DMS153 treated with DMSO at 0.1 percent for 48 hours (cell line): Measurements from ENCODE around the gene COL4A2.

Experiments used
- DNase-seq: peaks from one replicate; lab custom pipeline; 2025; ENCODE audit not compliant: unreplicated experiment; lab: John Stamatoyannopoulos, UW

The COL4A2 gene

DNA sequence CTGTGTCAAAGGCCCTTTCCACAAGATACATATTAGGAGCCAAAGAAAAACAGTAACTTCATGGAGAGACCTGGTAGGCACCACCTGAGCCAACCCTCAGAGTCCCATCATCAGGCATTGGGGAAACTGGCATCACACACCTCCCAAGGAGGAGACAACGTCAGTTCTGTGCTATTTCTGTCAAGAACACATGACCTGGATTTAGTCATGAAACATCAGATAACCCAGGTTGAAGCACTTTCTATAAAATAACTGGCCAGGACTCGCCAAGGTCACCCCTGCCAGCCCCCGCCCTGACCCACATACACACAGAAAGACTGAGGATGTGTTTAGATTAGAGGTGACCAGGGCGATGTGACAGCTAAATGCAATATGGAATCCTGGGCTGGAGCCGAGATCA, 35.8 kb upstream of the COL4A2 start:
- no peak for DNase-seq

DNA sequence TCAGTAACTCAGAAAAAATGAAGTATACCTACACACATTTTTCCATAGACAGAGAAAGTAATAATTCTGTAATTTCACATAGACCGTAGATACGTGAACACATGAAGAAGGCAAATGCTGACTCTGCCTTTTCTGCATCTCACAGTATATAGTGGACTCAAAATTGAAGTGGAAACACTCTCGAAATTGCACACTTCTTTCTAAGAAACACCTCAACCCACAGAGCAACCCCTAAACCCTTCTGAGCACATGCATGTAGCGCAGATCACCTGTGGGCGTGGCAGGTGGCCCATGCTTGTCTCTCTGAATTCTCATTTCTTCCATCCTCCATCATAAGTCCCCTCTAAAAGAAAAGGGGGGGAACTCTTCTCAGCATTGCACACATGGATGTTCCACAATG, 34.9 kb upstream of the COL4A2 start:
- no peak for DNase-seq

- no peak for DNase-seq
These were observed 34.4 kb upstream of the COL4A2 start for GRCh38 chr13:110272651-110273050.

DNA sequence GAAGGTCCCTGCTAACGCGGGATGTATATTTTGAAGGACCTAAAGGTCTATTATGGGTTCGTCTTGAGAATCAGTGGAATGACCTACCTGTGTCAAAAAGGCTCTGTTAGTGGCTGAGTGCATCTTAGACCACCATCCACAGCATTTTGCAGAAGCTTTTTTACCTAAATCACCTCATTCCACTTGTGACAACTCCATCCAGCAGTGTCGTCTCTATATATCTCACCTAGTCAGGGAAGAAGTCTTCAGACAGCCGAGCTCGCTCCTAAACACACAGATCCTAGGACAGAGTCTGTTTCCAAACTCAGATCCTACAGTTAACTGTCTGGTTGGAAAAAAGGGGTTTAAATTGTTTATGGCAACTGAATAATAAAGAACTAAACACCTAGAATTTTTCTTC, 33.8 kb upstream of the COL4A2 start:
- DNase-seq = no peak

DNA sequence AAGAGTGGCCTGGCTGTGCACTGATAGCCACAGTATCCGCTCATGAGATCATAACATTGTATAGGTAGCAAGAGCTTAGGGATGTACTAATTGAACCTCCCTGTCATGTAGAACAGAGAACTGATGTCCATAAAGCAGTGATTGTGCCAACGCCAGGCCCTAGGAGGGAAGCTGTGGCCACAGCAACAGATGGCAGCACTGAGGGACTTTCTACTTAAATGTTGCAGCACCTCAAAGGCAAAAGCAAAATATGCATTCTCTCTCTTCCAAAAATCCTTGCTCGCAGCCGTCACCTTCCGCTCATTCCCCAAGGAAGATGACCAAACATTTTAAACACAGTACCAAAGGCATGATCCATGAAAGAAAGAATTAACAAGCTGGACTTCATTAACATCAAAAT, 32.4 kb upstream of the COL4A2 start:
- no peak for DNase-seq

- DNase-seq = no peak
These were observed 31.0 kb upstream of the COL4A2 start for GRCh38 chr13:110275931-110276552.

DNA sequence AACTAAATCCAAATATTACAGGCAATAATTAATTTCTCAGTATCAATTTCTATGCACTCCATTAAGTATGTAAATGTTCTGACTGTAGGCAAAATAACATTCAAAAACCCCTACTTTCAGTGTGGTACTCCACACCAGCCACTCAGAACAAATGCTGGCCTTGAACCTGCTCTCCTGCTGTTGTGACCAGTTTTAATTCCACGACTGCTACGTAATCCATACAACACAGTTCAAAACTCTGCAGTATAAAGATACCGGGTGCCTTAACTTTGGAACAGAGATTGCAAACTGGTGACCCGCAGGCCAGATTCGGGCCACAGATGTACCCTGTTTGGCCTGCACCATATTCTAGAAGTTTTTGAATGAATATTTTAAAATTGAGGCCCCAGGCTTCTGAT, 30.5 kb upstream of the COL4A2 start:
- DNase-seq = no peak

DNA sequence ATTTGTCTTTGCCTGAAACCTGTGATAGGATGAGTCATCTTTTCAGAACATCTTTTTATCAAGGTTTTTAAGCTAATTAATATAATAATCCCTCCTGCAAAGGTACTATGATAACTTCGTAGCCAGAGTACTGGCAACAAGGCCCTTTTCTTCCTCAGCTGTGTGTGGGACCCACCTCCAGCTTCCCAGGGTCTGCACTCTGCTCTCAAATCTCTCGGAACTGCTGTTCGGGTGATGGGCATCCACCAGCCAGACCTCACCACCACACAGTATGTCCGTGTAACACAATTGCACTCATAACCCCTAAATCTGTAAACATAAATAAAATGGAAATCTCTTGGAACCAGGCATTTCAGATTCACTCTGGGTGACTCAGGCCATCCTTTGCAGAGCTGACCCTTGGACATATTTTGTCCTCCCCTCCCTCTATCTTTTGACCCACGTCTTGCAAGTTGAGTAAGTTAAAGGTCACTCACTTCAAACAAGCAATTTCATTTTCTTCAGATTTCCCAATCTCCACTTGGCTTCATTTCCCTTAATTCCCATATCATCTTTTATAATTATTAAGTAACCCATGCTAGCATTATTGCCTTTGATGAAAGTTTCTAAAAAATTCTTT, 29.6 kb upstream of the COL4A2 start:
- no peak for DNase-seq

DNA sequence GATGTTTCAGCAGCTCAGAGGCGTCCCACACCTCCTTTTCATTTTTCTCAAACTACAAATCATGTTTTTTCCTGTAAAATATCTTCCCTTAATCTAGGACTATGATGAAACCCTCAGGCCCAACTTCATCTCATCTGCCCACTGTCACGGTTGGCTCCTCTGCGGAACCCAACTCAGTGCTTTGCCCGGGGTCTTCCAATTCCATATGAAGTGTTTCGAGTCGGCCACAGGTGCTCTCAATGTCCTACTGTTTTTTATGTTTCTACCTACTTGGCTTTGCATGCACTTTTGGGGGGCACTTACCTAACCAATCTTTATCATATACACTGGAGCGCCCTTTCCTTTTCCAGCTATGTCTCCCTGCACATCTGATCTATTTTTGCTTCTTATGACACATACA, 28.2 kb upstream of the COL4A2 start:
- DNase-seq = no peak

DNA sequence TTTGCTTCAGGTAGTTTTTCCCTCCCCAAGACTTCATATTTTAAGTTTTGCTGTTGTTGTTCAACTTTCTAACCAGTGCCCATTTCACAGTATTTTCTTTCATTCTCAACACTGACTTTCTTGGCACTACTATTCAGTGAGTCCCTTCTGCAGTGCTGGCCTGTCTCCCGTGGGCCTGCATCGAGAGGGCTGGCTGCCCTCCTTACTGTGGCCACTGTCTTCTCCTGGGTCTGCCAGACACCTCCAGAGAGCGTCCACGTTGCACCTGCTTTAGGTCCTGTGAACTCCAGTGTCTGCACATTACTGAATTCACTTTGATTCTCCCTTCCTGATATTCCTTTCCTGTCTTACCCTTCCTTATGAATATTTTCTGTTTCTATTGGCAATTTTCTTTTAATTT, 27.4 kb upstream of the COL4A2 start:
- no peak for DNase-seq

DNA sequence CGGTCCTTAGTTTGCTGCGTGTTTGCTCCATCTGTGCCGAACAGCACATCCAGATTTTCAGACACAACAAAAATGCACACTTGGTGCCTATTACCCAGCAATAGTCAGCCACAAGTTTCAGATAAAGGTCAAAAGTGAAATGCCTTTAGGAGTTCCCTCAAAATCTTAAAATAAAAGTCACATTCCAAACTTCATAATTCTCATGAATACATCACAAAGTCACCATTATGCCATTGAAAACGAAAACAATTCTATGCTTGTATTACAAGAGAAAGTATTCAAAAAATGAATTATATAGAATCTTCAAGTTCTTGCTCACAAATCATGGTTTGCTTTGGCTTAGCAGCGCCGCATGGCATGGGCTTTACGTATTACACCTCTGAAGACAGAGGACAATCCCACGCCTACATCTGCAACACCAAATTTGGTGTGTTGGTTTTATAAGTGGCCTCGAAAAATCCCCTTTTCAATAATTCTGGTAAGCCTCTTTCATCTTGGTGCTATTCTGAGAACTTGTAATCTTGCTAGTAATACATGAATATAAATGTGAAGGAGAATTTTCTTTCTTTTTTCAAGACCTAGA, 26.8 kb upstream of the COL4A2 start:
- no peak for DNase-seq

- no peak for DNase-seq
These were observed 25.9 kb upstream of the COL4A2 start for GRCh38 chr13:110280985-110281688.

DNA sequence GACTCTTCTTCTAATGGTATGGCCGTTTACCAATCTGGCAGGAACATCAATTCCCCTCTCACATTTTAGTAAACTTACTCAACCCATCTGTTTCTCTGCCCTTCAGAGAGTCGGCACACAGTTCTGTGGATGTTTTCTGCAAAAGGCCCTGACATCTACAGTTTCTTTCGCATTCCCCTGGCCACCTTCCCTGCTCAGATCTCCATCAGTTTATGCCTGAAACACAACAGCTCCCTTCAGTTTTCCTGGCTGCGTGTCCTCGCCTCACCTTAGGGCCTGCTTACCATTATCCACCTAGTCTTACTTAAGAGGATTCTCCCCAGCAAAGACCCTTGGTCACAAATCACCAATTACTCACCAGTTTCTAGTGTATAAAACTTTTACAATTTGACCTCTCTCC, 25.3 kb upstream of the COL4A2 start:
- DNase-seq = no peak

GRCh38 chr13:110282316-110282841, 24.7 kb upstream of the COL4A2 start:
- DNase-seq = no peak

DNA sequence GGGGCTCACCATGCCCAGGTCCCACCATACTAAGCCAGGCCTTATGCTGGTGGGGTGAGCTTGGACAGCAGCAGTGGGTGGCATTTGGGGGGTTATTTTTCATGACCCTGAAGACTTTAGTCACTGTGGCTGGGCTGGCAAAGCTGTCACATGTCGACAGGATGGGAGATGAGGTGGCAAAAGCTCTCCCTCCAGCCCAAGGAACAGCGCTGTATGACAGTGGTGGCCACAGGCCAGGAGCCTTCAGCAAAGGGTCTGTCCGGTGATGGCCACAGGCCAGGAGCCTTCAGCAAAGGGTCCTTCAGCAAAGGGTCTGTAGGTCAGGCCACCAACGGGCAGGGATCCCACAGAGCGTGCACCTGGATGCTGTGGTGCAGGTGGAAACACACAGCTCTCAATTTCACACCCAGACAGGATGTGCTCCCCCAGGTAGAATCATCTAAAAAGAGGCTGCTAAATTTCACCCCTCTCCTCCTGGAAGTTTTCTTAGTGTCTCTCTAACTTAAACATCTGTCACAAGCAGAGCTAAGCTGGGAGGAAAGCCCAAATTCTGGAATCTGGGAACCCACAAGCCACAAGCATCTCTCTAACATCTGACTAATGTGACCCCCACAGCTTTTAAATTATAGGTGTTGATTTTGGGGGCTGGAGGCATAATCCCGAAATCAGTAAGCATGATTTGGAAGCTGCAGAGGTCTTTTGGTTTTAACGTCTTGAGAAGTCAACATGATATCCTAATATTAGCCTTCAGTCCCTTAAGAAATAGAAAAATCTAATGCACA, 23.2 kb upstream of the COL4A2 start:
- no peak for DNase-seq

- DNase-seq = no peak
These were observed 22.2 kb upstream of the COL4A2 start for GRCh38 chr13:110284779-110285484.

DNA sequence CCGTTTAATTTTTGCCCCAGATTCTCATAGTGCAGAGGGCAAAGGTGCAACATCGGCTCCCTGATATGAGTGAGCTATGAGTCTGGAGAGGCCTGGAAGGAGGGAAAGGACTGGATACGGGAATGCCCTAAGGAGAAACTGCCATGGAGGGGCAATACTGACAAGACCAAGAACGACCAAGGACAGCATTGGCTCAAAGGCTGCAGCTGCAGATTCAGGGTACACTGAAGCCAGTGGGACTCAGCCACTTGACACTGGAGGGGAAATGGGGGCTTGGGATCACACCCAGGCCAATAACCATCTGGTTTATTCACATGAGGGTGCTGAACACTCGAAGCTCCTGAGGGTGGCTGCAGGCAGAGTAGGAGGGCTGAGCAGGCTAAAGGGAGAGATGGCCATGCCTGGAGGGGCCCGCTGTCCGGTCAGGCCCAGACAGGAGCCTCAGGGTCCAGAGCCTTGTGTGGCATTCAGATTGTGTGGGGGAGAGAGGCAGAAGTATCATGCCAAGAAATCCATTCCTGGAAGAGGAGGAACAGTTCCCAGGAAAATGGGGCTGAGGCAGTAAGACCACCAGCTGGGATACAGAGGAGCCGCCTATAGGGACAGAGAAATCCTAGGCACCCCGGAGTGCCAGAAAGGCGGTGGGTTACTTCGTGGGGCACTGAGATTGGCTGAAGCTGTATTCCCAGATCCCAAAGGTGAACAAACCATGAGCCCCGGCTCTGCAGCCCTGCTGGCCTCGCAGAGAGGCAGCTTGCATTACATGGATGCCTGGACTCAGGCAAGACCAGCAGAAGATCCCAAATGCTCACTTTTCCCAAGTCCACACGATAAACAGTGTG, 20.9 kb upstream of the COL4A2 start:
- DNase-seq = no peak

GRCh38 chr13:110286833-110287819, 20.0 kb upstream of the COL4A2 start:
- DNase-seq = no peak
